ENCODE data around the gene BEX3.

Gene BEX3

DNA sequence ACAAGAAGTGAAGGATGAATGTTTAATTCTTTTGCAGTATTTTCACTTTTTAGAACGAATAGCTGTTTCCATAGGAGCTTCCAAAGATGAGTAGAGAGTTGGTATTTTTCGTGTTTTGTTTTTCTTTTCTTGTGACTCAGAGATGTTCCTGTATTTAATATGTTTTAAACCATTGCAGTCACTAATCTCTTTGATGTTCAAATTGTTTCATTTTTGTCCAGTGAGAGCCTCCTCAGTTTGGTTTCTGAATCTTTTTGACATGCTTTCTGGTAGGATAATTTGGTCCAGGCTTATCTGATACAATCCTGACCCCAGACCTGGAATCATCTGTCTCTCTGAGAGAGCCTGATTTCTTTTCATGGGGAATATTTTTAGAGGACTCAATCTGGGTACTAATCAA is 41.6 kb downstream of the BEX3 start:
- no peaks in the 10 kb centered on the region for H3K9me2 ChIP-seq (ENCODE audit: low read depth, low read length)
- H3K4me1 ChIP-seq (ENCODE audit: insufficient read depth, low read length, severe bottlenecking), result no peaks in the 10 kb centered on the region
- H4K20me1 ChIP-seq (ENCODE audit: insufficient read depth, low read length), result no peaks in the 10 kb centered on the region
- no peaks in the 10 kb centered on the region for H3K36me3 ChIP-seq (ENCODE audit: insufficient read depth, low read length)
- no peak overlapping the region for H3K4me3 ChIP-seq (ENCODE audit: low read depth, low read length, poor library complexity, severe bottlenecking)
- H3K27me3 ChIP-seq (ENCODE audit: insufficient read depth, low read length), result no peaks in the 10 kb centered on the region
- H3K9me3 ChIP-seq (ENCODE audit: low read length), result no peaks in the 10 kb centered on the region
- H2AFZ ChIP-seq (ENCODE audit: low read length), result no peak overlapping the region
- H3F3A ChIP-seq (ENCODE audit: insufficient read depth, low read length), result no peaks in the 10 kb centered on the region
- no peak overlapping the region for H3K4me2 ChIP-seq (ENCODE audit: low read length)
- TF ChIP-seq EZH2 (IDR thresholded peaks at IDR 0.05; ENCODE audit: borderline replicate concordance, low read length) (no peak), CTCF (IDR thresholded peaks at IDR 0.05; ENCODE audit: low read length) (no peak)
- no peaks in the 10 kb centered on the region for H3K79me2 ChIP-seq (ENCODE audit: insufficient read depth, low read length)
- H3K9ac ChIP-seq (ENCODE audit: low read length), result no peak overlapping the region
- H3K27ac ChIP-seq (ENCODE audit: low read depth, low read length, poor library complexity, severe bottlenecking), result no peak overlapping the region

DNA sequence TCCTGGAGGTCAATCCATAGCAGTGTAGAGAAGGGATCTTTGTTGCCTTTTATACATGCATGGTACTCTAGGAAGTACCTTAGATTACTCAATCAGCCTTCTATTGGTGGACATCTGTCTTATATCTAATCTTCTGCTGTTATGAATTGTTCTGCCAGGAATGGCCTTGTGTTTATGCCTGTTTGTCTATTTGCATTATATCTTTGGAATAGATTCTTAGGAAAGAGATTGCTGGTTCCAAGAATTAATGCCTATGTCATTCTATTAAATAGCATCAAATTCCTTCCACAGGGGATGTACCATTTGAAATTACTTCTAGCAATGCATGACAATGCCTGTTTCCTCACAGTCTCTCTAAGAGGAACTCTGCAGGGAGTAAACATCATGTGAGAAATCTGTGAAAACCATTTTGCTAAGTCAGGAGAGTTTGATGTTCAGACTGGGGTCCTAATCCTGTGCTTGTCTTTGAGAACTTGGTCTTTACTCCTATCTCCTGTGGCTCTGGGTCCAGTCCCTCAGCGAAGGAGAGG is 42.5 kb downstream of the BEX3 start:
- Histone ChIP-seq H3K9me2 (ENCODE audit: low read depth, low read length) (no peaks in the 10 kb centered on the region), H3K9me3 (ENCODE audit: low read length) (no peaks in the 10 kb centered on the region), H3K4me2 (ENCODE audit: low read length) (no peak overlapping the region), H4K20me1 (ENCODE audit: insufficient read depth, low read length) (no peaks in the 10 kb centered on the region), H3K27ac (ENCODE audit: low read depth, low read length, poor library complexity, severe bottlenecking) (no peak overlapping the region), H3F3A (ENCODE audit: insufficient read depth, low read length) (no peaks in the 10 kb centered on the region), H3K36me3 (ENCODE audit: insufficient read depth, low read length) (no peaks in the 10 kb centered on the region), H3K27me3 (ENCODE audit: insufficient read depth, low read length) (no peaks in the 10 kb centered on the region), H3K4me3 (ENCODE audit: low read depth, low read length, poor library complexity, severe bottlenecking) (no peak overlapping the region), H3K4me1 (ENCODE audit: insufficient read depth, low read length, severe bottlenecking) (no peaks in the 10 kb centered on the region), H2AFZ (ENCODE audit: low read length) (no peak overlapping the region), H3K79me2 (ENCODE audit: insufficient read depth, low read length) (no peaks in the 10 kb centered on the region), H3K9ac (ENCODE audit: low read length) (no peak overlapping the region)
- no peak for TF ChIP-seq EZH2 (IDR thresholded peaks at IDR 0.05; ENCODE audit: borderline replicate concordance, low read length)
- no peak for TF ChIP-seq CTCF (IDR thresholded peaks at IDR 0.05; ENCODE audit: low read length)

DNA sequence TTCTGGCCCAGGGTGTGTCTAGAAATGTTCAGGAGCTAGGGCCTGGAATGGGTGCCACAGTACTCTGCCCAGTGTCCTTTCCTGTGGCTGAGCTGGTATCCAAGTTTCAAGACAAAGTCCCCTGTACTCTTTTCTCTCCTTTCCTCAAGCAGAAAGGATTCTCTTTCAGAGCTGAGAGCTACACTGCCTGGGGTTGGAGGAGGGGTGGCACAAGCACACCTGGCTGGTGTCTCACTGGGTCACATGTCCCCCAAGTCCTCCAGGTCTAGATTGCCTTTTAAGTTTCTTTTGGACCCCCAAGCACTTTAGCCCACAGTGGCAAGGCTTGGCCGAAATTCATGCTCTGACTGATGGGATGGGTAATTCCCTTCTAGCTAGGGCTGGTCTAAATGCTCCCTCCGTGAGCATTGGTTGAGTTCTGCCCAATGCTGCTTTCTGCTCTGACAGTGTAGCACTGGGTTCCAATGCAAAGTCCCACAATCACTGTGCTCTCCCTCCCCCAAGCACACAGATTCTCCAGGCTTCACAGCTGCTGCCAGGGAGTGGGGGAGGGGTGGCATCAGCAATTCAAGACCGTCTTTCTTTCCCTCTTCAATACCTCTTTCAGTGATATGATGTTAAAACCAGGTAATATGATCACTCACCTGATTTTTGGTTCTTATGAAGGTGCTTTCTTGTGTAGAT is 47.8 kb downstream of the BEX3 start:
- no peaks in the 10 kb centered on the region for H3K9me3 ChIP-seq (ENCODE audit: low read length)
- no peaks in the 10 kb centered on the region for H3K79me2 ChIP-seq (ENCODE audit: insufficient read depth, low read length)
- no peaks in the 10 kb centered on the region for H4K20me1 ChIP-seq (ENCODE audit: insufficient read depth, low read length)
- no peak overlapping the region for H3K4me3 ChIP-seq (ENCODE audit: low read depth, low read length, poor library complexity, severe bottlenecking)
- H3K4me1 ChIP-seq (ENCODE audit: insufficient read depth, low read length, severe bottlenecking), result no peaks in the 10 kb centered on the region
- no peaks in the 10 kb centered on the region for H3K9me2 ChIP-seq (ENCODE audit: low read depth, low read length)
- H3K9ac ChIP-seq (ENCODE audit: low read length), result no peak overlapping the region
- H3K27me3 ChIP-seq (ENCODE audit: insufficient read depth, low read length), result no peaks in the 10 kb centered on the region
- H3K4me2 ChIP-seq (ENCODE audit: low read length), result no peak overlapping the region
- no peak overlapping the region for H2AFZ ChIP-seq (ENCODE audit: low read length)
- H3K27ac ChIP-seq (ENCODE audit: low read depth, low read length, poor library complexity, severe bottlenecking), result no peak overlapping the region
- no peaks in the 10 kb centered on the region for H3K36me3 ChIP-seq (ENCODE audit: insufficient read depth, low read length)
- no peaks in the 10 kb centered on the region for H3F3A ChIP-seq (ENCODE audit: insufficient read depth, low read length)
- TF ChIP-seq EZH2 (IDR thresholded peaks at IDR 0.05; ENCODE audit: borderline replicate concordance, low read length), result no peak
- no peak for TF ChIP-seq CTCF (IDR thresholded peaks at IDR 0.05; ENCODE audit: low read length)
